NCI-H2081 treated with DMSO at 0.1 percent for 48 hours (cell line): ENCODE data around the gene SFXN2.

ENCODE experiments used
- DNase-seq: peaks from one replicate; lab custom pipeline; 2025; lab: John Stamatoyannopoulos, UW

The SFXN2 gene

DNA sequence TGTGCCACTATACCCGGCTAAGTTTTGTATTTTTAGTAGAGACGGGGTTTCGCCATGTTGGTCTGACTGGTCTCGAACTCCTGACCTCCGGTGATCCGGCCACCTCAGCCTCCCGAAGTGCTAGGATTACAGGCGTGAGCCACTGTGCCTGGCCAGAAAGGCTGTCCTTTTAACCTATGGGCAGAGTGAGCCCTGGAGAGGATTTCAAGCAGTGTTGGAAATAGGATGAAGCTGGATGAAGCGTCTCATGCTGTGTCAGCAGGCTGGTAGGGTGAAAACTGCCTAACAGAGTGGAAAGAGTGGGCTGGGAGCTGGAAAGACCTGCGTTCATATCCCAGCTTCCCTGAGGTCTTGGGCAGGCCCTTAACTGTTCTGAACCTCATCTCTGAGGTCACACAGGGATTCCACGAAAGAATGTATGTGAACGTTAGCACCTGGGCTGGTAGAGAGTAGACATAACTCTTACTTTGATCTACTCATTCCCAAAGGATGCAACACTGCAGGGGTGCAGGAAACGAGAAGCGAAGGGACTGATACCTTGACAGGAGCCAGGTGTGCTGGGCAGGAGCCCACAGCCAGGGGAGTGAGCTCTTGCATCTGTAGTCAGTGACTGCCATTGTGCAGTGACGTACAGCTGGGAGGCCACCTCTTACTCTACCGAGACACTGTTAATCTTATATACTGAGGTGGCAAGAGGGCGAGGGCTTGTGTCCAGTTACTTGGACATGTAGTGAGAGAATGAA is 63.4 kb downstream of the SFXN2 start:
- no peak for DNase-seq

DNA sequence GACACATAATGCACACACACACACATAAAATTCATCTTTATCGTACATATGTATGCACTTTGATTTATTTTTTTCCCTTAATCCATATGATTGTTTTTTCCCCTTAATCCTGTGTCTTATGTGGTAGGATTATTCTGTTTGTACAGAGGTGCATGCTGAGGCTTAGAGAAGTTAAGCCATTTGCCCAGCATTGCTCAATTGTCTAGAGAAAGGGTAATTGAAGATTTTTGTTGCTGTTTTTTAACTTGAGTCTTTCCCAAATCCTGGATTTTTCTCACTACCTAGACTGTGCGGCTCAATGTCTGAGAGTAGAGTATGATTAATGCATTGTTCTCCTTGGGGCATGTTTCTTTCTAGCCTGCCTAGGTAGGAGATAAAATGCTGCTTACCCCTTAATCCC is 64.3 kb downstream of the SFXN2 start:
- no peak for DNase-seq

DNA sequence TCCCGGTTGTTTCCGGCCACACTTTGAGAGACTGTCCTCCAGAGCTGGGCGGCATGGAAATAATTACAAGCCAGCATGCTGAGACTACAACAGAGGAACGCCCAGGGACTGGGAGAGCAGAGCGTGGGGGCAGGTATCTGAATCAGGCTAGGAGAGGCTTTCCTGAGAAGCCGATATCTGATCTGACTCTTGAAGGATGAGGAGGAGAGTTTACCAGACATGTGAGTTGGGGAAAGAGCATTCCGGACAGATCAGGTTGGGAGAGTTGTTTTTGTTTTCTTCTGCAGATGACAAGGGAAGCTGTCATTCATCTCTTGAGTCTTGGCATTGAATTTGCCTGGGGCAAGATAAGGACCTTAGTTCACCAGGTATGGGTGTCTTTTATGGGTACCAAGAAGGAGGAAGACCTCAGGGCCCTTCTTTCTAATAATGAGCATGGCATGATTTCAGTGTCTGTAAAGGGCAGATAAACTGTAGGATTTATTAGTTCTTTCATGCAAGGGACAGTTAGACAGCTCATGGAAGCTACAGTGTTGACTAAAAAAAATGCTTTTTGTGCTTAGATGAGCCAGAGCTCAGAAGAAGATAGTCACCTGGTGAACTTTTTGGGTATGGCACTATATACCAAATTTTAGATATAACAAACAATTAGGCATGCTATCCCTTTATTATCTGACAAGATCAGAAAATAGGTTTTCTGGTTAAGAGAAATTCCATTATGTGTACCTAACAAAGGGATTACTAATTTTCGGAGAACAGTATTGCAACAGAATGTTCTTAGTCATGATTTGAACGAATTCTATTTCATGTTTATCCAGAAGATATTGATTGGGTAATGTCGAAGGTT is 65.5 kb downstream of the SFXN2 start:
- DNase-seq = no peak

DNA sequence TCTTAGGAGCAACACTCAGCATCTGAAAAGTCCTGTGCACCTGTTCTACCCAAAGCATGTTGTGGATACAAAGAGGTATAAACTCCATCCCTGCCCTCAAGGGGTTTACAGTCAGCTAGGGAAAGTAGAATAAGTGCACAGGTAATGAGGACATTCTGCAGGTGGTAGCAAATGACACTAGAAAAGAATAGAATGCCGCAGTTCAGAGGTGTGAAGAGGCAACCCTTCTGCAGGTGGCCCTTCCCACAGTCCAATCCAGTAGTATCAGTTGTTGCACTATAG is 66.0 kb downstream of the SFXN2 start:
- DNase-seq = no peak

DNA sequence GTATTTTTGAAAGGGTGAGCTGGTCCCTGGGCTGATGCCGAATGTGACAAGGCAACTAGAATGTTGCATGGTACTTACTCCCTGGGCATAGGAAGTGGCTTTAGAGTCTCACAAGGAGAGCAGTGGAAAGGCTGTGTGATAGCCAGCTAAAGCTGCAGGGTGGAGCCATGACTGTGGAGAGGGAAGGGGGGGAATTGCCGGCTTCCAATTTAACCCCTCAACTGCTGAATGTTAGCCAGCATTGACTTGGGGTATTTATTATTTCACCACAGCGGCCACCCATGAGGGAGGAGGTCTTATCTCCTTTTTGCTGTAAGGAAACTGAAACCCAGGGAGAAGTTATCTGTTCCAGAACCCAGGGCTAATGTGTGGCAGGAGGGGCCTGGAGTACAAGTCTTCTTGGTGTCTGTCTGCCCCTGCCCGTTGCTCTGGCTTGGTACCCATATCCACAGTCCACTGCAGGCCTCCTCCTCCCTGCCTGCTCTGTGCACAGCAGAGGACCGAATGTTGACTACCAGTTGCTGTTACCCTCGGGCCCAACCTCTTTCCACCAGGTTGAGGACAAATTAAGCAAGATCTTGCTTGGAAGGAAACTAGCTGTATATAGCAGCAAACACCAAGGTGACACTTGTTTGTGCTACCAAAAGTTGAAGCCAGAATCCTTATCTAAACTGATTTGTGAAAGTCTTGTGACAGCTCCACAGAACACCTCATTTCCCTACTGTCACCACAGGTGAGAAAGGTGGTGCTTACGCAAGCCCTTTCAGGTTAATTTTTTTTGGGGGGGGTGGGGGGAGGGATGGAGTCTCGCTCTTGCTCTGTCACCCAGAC is 66.9 kb downstream of the SFXN2 start:
- no peak for DNase-seq

DNA sequence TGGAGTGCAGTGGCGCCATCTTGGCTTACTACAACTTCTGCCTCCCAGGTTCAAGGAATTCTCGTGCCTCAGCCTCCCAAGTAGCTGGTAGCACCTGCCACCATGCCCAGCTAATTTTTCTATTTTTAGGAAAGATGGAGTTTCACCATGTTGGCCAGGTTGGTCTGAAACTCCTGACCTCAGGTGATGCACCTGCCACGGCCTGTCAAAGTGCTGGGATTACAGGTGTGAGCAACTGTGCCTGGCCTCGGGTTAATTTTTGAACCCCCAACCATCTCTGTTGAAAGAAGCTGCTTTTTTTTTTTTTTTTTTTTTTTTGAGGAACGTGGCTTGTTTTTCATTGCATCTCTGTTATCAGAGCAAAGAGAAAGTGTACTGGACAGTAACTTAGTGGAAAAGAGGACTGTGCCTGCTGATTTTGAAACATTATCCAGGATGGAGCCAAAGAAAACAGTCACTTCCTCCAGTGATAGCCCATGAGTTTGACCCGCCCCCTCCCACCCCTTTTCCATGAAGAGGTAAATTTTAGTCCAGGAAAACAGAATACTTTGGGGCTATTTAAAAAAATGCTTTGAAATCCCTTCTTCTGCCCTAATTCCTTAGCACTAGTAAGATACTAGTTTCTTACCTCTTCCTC is 67.6 kb downstream of the SFXN2 start:
- no peak for DNase-seq

DNA sequence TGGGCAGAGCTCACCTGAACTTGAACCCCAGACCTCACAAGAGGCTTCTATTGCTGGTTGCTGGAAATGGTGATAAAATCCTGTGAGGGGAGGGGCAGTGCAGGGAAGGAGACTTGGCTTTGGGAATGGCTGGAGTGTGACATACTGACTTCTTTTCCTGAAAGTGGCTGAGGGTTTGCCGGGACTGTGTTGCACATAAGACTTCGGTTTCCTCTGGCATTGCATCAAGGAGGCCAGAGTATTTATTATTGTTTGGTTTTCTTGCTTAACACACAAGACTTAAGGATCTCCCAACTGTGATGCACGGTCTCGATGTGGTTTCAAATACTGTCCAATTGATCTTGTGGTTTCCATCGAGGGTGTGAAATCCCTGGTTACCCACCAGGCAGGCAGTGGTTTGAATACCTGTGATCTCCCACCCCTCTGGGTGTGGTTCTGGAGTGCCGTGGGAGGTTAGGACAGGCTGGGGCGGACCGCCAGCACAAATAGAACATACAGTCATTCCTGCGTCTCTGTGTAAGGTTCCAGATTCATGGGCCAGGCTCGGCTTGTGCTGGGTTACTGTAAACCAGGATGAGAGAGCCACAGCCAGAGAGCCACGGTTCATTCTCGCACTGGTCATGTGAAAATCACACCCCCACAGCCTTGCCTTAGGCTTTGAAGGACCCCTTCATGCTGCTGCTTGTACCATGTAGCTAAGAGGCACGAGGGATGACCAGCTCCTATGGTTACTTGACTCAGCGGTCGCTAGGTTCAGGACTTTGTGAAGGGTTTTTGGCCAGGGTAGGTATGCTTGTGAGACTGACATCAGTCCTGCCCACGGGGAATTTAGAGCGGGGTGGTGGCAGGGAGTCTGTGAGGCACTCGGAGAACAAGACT is 68.5 kb downstream of the SFXN2 start:
- DNase-seq = no peak

DNA sequence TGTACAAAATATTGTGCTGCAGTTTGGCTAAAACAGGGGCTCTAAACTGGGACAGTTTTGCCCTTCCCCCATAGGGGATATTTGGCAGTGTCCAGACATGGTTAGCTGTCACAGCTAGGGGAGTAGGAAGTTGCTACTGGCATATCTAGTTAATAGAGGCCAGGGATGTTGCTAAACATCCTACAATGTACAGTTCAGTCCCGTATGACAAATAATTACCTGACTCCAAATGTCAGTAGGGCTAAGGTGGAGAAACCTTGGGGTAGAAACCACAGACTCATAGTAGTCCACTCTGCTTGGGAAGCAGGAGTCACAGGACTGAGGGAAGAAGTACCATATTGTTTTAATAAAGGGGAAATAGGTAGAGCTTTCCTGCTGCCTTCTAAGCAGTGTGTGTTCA is 69.1 kb downstream of the SFXN2 start:
- no peak for DNase-seq

DNA sequence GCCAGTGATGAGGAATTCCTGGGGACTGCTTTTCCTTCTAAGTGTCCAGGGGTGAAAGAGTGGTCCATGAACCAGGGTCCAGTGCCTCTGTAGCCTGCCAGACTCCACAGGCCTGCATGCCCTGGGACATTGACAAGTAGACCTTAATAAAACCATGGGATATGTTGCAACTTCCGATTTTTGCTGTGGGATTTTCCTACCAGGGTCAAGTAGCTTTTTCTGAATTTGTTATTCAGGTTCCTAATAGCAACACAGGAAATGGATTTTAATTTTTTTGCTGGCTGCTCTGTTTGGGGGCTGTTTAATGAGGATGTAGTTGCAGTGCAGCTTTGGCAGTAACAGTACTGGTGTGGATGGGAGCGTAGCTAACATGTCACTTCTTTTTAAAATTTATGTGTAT is 71.4 kb downstream of the SFXN2 start:
- DNase-seq = no peak

DNA sequence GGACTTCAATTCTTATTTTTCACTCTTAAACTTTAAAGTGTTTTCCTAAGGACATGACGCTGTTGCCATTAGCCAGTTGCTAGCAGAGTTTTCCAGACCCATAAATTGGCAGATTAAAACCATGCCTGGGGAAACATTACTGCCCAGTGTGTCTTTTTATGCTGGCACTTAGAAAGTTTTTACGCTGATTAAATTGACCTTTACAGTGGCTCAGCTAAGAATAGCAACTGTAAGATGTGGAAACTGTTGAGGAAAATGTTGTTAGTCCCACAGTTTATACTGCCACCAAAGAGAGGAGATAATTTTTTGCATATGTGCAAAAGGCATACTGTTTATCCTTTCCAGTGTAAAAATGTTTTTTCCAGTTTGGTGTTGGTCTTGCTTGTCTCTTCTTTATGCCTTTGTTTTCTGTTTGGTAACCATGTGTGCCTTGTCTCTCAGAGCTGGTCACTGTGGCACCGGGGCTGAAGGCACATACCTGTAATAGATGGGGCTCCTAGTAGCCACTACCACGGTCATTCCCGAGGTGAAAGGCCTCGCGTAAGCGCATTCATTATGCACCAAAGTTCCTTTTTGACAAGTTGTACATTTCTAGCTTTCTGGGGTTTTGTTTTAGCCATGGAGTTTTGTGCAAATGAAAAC is 77.4 kb downstream of the SFXN2 start:
- DNase-seq = no peak
